ENCODE measurements around the gene N4BP3. TPM values are rescaled to one million over a fixed set of nuclear protein-coding genes. Genes with fewer than 3 reads are reported as not detected.

The N4BP3 gene
- total and polyA plus RNA-seq, 2 of the 13 experiments (the other 11 are each of a cell fraction or from before 2014, with no cell fraction given) = 0.13 TPM; not detected in 1

- H3K27ac ChIP-seq (ENCODE audit: extremely low read length, insufficient read depth, low read length) = no peak overlapping the region
- no TSS peak for BruUV-seq (replicated peaks)
- no peak overlapping the region for H3K9ac ChIP-seq (ENCODE audit: insufficient read depth, low read depth, low read length)
- no peaks in the 10 kb centered on the region for H3K36me3 ChIP-seq (replicated peaks in 1 of 2; ENCODE audit: control insufficient read depth in 1 of 2, insufficient read depth in 2 of 2, low read length in 2 of 2)
- no peak for DNase-seq (ENCODE audit: low spot score)
- in situ Hi-C loops (cut with HindIII; ENCODE audit: extremely low pct_ligation_motif_present, low pct_unique_long_range_greater_than_20kb) (no loop called here), intact Hi-C loops (cut with micrococcal nuclease; ENCODE audit: unreplicated experiment) (no loop called here)
- no peak overlapping the region for H2AFZ ChIP-seq (ENCODE audit: low read length)
- ChIA-PET CTCF (ENCODE audit: low intra/inter-chr PET ratio, low total read pairs) (no interaction called here), POLR2A (no interaction called here)
- no peaks in the 10 kb centered on the region for H3K9me3 ChIP-seq (ENCODE audit: low read length)
- H4K20me1 ChIP-seq (ENCODE audit: insufficient read depth, low read length) = no peaks in the 10 kb centered on the region
- H3K4me1 ChIP-seq (ENCODE audit: insufficient read depth, low read length) = peaks cover 5% of the 10 kb centered on the region; the same call in 1 of the 2 replicates
- no peak overlapping the region for H3K4me3 ChIP-seq (replicated peaks in 1 of 3; ENCODE audit: insufficient read depth in 1 of 3, low read depth in 2 of 3, low read length in 3 of 3)
- no peak for TF ChIP-seq MED8 (CRISPR knock-in tag; IDR thresholded peaks at IDR 0.05; ENCODE audit: insufficient replicate concordance)
- no peak for TF ChIP-seq ARNTL (CRISPR knock-in tag; IDR thresholded peaks at IDR 0.05)
- no peak for TF ChIP-seq ZNF598 (CRISPR knock-in tag; IDR thresholded peaks at IDR 0.05; ENCODE audit: borderline replicate concordance)
- no peak for TF ChIP-seq TBX2 (CRISPR knock-in tag; IDR thresholded peaks at IDR 0.05; ENCODE audit: borderline replicate concordance)
- TF ChIP-seq ZNF564 (CRISPR knock-in tag; IDR thresholded peaks at IDR 0.05) = no peak
- TF ChIP-seq NFE2L2 (IDR thresholded peaks at IDR 0.05; ENCODE audit: low read length) = no peak
- TF ChIP-seq ZNF629 (CRISPR knock-in tag; conservative IDR thresholded peaks at IDR 0.05) = no peak
- no peak for TF ChIP-seq NR2F1 (CRISPR knock-in tag; IDR thresholded peaks at IDR 0.05)
- no peak for TF ChIP-seq ZNF33A (CRISPR knock-in tag; IDR thresholded peaks at IDR 0.05; ENCODE audit: borderline replicate concordance)
- H3K27me3 ChIP-seq (ENCODE audit: control insufficient read depth in 1 of 2, insufficient read depth in 2 of 2, low read length in 2 of 2) = peaks cover 8 to 45% of the 10 kb centered on the region in 2 experiments; a peak in 4 of 5 replicates
- WGBS (ENCODE audit: low lambda C conversion rate) = 11% methylated on average over 4 of the region's 5 CpGs
- FAIRE-seq = no peak
- no peak overlapping the region for H3K4me2 ChIP-seq (ENCODE audit: low read depth, low read length)
- no peaks in the 10 kb centered on the region for H3K79me2 ChIP-seq (ENCODE audit: insufficient read depth, low read length)
- no peak for ATAC-seq
Observed at GRCh38 chr5:178122346-178122745, 9.0 kb downstream of the N4BP3 start.
